ENCODE measurements around the gene DGKI. TPM values are rescaled to one million over a fixed set of nuclear protein-coding genes. Genes with fewer than 3 reads are reported as not detected.

DGKI gene
- total RNA-seq, 3 donors from 2014 or later (not counting 1 experiment from before 2014, with no cell fraction given): 0.53 TPM; not detected in 2

- intact Hi-C loops (cut with micrococcal nuclease): no loop called here
- Histone ChIP-seq H3K27ac (ENCODE audit: low read length) (no peak overlapping the region), H3K4me3 (ENCODE audit: low read length) (no peak overlapping the region), H3K9me3 (ENCODE audit: control insufficient read depth, insufficient read depth, low read length) (no peaks in the 10 kb centered on the region), H3K36me3 (ENCODE audit: control insufficient read depth, insufficient read depth, low read length) (no peaks in the 10 kb centered on the region), H3K4me1 (ENCODE audit: control insufficient read depth, insufficient read depth, low read length) (no peaks in the 10 kb centered on the region), H3K27me3 (ENCODE audit: control insufficient read depth, insufficient read depth, low read length) (peaks cover 2% of the 10 kb centered on the region)
- Mint-ChIP-seq H3K27ac (no peak overlapping the region), H3K4me1 (no peaks in the 10 kb centered on the region), H3K9me3 (no peaks in the 10 kb centered on the region), H3K36me3 (no peaks in the 10 kb centered on the region), H3K27me3 (ENCODE audit: low read depth in 2 of 2) (peaks cover 2 to 6% of the 10 kb centered on the region in 2 donors), H3K4me3 (no peak overlapping the region)
- ATAC-seq: no peak
- no peak for DNase-seq
- WGBS (ENCODE audit: insufficient coverage): no CpG with 5 or more reads among the region's 3 CpGs
- TF ChIP-seq CTCF (IDR thresholded peaks at IDR 0.05): no peak
Observed at GRCh38 chr7:137647905-137648565, 198.7 kb downstream of the DGKI start.

- intact Hi-C loops (cut with micrococcal nuclease): no loop called here
- Mint-ChIP-seq H3K27ac (no peak overlapping the region), H3K36me3 (no peaks in the 10 kb centered on the region), H3K4me3 (no peak overlapping the region), H3K27me3 (ENCODE audit: low read depth in 2 of 2) (peaks cover 5 to 6% of the 10 kb centered on the region in 2 donors), H3K4me1 (peaks cover 6% of the 10 kb centered on the region in 2 donors), H3K9me3 (no peaks in the 10 kb centered on the region)
- no peak for TF ChIP-seq CTCF (IDR thresholded peaks at IDR 0.05)
- no peak for ATAC-seq
- H3K4me1 ChIP-seq (ENCODE audit: control insufficient read depth, insufficient read depth, low read length): no peaks in the 10 kb centered on the region
- H3K36me3 ChIP-seq (ENCODE audit: control insufficient read depth, insufficient read depth, low read length): no peaks in the 10 kb centered on the region
- no peaks in the 10 kb centered on the region for H3K9me3 ChIP-seq (ENCODE audit: control insufficient read depth, insufficient read depth, low read length)
- H3K27ac ChIP-seq (ENCODE audit: low read length): no peak overlapping the region
- H3K27me3 ChIP-seq (ENCODE audit: control insufficient read depth, insufficient read depth, low read length): no peaks in the 10 kb centered on the region
- no peak overlapping the region for H3K4me3 ChIP-seq (ENCODE audit: low read length)
- WGBS (ENCODE audit: insufficient coverage): 0% methylated on average over 2 of the region's 2 CpGs
- no peak for DNase-seq
Observed at GRCh38 chr7:137642472-137642871, 204.3 kb downstream of the DGKI start.

- Mint-ChIP-seq H3K9me3 (no peaks in the 10 kb centered on the region), H3K27ac (no peak overlapping the region), H3K4me1 (peaks cover 6% of the 10 kb centered on the region in 2 donors), H3K27me3 (ENCODE audit: low read depth in 2 of 2) (peaks cover 2 to 6% of the 10 kb centered on the region in 2 donors), H3K4me3 (no peak overlapping the region), H3K36me3 (no peaks in the 10 kb centered on the region)
- Histone ChIP-seq H3K9me3 (ENCODE audit: control insufficient read depth, insufficient read depth, low read length) (no peaks in the 10 kb centered on the region), H3K27me3 (ENCODE audit: control insufficient read depth, insufficient read depth, low read length) (no peaks in the 10 kb centered on the region), H3K4me3 (ENCODE audit: low read length) (no peak overlapping the region), H3K27ac (ENCODE audit: low read length) (no peak overlapping the region), H3K4me1 (ENCODE audit: control insufficient read depth, insufficient read depth, low read length) (no peaks in the 10 kb centered on the region), H3K36me3 (ENCODE audit: control insufficient read depth, insufficient read depth, low read length) (no peaks in the 10 kb centered on the region)
- no peak for ATAC-seq
- no peak for TF ChIP-seq CTCF (IDR thresholded peaks at IDR 0.05)
- DNase-seq: no peak
- intact Hi-C loops (cut with micrococcal nuclease): no loop called here
Observed at GRCh38 chr7:137642031-137642430, 204.7 kb downstream of the DGKI start.

GRCh38 chr7:137636376-137636775 lies 210.4 kb downstream of the DGKI start:
- H3K4me3 ChIP-seq (ENCODE audit: low read length): no peak overlapping the region
- intact Hi-C loops (cut with micrococcal nuclease): no loop called here
- no peaks in the 10 kb centered on the region for H3K27me3 ChIP-seq (ENCODE audit: control insufficient read depth, insufficient read depth, low read length)
- ATAC-seq (no peak), DNase-seq (no peak)
- Mint-ChIP-seq H3K27ac (no peak overlapping the region), H3K4me3 (no peak overlapping the region), H3K27me3 (ENCODE audit: low read depth in 2 of 2) (peaks cover 0 to 2% of the 10 kb centered on the region in 2 donors), H3K4me1 (no peaks in the 10 kb centered on the region), H3K9me3 (no peaks in the 10 kb centered on the region), H3K36me3 (no peaks in the 10 kb centered on the region)
- no peak overlapping the region for H3K27ac ChIP-seq (ENCODE audit: low read length)
- H3K36me3 ChIP-seq (ENCODE audit: control insufficient read depth, insufficient read depth, low read length): no peaks in the 10 kb centered on the region
- 80% methylated on average over 2 of the region's 2 CpGs for WGBS (ENCODE audit: insufficient coverage)
- H3K9me3 ChIP-seq (ENCODE audit: control insufficient read depth, insufficient read depth, low read length): no peaks in the 10 kb centered on the region
- H3K4me1 ChIP-seq (ENCODE audit: control insufficient read depth, insufficient read depth, low read length): no peaks in the 10 kb centered on the region
- TF ChIP-seq CTCF (IDR thresholded peaks at IDR 0.05): no peak

Measured in natural killer cell (primary cell).